ENCODE data around the gene CISD3.
A peak's percentile ranks its signal among the peaks of the same experiment; 100 is the strongest.

The CISD3 gene

DNA sequence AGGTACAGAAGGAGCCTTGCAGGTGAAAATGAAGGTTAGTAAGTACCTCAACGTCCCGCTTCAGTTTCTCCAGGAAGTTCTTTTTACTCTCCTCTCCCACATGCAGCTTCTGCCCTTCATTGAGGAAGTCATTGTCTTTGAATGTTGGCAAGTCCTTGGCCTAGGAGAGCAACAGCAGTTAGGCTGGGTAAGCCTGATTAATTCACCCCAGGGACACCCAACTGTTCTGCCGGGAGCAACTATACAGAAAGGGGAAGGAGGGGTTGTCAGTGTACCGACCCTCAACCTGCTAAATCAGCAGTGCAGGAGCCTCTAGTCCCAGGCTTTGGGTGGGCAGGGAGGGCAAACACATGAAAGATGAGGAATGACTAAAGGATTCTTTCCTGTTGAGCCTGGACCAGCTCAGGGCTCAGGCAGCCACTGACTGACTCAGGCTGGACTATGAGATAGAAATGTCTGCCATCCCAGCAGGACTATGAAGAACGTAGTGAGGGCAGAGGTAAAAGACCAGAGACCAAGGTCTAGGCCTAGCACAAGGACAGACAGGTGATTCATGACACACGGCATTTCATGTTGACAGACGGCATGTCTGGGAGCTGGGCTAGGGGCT lies 47.6 kb downstream of the CISD3 start:
- peak; percentile 9 for DNase-seq (ENCODE audit: low read depth)

DNA sequence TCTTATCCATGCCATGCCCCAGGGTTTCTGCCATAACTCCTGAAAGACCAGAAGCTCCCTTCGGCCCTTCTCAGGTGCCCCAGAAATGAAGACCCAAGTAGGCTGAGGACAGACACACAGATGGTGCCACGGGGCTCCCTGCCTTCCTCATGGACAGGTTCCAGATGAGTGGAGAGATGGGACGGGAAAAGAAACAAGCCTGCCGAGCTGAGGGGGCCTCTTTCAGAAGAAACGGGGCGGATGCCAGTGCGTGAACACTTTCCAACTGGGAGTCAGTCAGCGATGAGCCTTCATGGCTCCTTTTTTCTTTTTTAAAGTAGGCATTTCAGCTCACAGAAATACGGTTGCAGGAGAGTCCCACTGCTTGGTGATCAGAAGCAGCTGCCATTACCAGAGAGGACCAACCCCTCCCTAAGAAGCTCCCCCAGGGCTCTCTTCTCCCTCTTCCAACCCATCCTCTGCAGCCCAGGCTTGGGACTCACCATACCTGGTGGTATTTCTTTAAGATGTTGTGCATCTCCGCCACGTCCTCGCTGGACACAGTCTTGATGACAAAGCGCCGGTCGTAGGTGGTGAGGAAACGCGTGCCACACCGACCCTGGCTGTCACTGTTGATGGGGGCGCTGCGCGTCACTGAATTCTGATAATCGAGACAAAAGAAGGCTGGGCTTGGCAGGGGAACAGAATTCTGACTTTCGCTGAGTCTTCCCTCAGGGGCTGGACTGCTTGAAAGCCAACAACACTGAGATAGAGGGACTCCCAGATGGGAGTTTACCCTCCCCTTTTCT lies 50.0 kb downstream of the CISD3 start:
- no peak for DNase-seq (ENCODE audit: low read depth)

DNA sequence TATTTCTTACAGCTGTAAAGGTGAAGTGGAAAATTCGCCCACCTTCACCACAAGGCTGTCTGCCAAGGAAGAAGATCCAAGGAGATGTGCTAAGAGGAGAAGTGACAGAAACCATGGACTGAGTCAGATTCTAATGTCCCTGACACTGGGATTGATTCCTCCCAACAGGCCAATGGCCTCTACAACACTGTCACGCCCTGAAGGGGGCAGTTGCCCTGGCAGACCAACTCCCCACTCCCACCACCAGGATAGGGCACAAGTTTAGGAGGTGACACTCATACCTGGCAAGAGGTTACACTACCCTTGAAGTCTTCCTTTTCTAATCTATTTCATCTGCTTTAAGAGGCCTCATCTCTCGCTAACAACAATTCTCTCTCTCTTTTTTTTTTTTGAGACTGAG lies 53.1 kb downstream of the CISD3 start:
- DNase-seq (ENCODE audit: low read depth): no peak

Data from EH (cell line).